Islet precursor cell (in vitro differentiated cells): ENCODE data around the gene ACSL5.

ENCODE experiments used
- DNase-seq: peaks from one replicate; pipeline ENCODE4 v3.0.0-alpha.2; 2018

Gene ACSL5, protein sequence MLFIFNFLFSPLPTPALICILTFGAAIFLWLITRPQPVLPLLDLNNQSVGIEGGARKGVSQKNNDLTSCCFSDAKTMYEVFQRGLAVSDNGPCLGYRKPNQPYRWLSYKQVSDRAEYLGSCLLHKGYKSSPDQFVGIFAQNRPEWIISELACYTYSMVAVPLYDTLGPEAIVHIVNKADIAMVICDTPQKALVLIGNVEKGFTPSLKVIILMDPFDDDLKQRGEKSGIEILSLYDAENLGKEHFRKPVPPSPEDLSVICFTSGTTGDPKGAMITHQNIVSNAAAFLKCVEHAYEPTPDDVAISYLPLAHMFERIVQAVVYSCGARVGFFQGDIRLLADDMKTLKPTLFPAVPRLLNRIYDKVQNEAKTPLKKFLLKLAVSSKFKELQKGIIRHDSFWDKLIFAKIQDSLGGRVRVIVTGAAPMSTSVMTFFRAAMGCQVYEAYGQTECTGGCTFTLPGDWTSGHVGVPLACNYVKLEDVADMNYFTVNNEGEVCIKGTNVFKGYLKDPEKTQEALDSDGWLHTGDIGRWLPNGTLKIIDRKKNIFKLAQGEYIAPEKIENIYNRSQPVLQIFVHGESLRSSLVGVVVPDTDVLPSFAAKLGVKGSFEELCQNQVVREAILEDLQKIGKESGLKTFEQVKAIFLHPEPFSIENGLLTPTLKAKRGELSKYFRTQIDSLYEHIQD

DNA sequence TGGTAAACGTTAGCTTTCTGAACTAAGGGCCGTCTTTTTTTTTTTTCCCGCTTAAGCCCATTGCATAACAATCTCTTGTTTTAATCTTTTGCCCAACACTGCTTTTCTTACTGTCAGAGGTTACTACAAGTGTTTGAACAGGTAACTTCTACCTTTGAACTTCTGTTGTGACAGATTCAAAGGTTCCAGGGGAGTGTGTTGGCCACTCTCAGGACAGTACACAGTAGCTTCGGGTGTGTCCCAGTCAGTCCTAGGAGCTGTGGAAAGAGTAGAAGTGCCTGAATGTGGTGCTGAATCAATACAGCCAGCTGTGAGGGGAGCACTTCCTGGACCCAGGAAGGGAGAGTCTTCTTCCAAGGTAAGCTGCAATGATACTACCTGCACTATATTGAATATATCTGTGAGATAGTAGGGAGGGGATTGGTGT is at the start of gene ACSL5:
Gene ACSL5 (plus strand): TSS at position 205 of the 427 bp plus-strand sequence. CDS start 20,831 bp downstream, outside the sequence.
- no peak for DNase-seq

DNA sequence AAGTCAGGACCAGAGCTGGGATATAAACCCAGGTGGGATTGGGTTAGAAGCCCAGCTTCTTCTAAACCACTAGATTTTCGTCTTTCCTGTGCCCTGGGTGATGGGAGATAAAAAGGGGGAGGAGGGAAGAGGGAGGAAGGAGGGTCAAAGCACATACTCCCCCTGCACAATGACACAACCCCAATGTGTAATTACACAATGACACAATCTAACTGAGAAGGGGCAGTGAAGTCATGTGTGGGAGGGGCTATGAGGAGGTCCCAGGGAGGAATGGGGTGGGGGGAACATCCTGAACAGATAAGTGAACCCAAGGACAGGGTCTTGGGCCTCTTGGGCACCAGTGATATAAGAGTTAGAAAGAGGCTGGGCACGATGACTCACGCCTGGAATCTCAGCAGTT is 46.2 kb upstream of the ACSL5 start:
- DNase-seq = no peak

DNA sequence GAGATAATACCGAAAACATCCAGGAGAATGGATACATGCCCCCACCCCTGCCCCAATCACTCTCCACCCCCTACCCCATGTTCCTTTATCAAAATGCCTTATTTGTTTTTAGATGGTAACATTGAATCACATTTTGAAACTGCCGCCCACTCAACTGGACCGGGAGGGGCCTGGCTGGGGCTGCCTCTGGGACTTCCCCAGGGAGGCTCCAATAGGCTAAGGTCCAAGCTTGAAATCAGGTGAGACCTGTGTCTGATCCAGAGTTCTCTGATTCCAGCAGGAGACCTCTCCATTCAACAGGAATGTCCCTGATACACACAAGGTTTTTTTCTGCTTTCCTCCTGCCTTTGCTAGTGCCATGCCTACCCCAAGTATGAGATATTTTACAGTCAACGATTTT is 43.8 kb upstream of the ACSL5 start:
- DNase-seq = no peak

DNA sequence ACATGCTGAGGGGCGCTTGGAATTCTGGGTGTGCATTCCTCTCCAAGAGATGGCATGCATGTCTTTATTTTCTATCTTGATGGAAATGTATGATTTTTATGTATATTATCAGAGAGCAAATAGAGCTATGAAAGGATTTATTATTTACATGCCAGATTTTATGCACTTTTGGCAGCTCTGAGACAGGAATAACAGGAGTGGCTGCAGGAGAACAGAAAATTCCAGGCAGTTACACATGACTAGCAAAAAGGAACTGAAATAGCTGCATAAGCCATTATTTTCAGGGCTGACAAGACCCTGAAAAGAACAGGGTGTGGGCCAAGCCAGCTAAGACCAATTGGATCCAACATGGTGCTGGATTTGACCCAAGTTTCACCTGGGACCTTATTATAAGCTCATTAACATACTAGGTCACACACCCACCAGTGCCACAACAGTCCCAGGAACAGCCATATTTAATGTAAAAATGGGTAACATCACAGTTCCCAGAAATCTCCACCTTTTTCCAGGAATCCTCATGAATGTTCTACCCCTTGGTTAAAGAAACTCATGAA is 43.2 kb upstream of the ACSL5 start:
- no peak for DNase-seq

DNA sequence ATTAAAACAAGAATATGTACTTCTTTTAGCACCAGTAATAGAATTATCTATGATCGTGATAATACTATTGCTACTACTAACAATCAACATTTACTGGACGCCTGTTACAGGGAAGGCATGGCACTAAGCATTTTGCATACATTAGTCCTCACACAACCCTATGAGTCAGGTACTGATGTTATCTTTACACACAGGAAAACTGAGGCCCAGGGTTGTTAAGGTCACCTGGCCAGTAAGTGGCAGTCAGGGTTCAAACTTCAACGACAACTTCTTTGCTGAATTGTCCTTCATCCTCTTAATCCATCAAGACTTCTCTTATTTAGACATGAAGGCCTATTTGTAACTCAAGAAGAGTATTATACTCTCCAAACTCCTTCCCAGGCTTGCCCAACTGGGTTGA is 41.9 kb upstream of the ACSL5 start:
- no peak for DNase-seq

DNA sequence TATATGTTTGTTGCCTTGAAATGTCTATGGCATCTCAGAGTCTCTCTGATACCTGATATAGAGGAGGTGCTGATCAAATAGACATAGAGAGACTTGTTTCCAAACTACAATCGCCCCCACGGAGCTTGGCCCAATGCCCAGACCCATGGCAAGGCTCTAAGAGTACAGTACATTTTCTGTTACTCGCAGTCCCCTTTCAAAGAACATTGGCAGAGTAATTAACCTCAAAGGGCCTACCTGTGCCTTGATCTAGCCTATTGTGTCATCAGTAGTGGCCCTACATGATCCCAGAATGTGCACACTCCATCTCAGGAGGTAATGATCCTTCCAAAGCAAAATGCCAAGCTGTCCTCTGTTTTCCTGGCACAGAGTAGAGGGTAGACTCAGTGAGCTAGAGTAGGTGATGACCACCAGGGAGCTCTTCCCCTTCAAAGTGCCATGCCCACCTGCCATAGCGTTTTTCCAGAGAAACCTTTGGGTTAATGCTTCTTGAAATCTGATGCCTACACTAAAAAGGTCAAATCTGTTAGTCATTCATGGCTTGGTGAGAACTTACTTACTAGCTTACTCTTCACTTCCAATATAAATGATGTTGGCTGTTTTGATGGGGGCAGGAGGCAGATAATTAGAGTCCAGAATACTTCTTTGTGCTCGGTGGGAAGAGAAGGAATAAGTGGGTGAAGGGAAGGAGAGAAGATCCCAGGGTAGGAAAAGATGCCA is 41.2 kb upstream of the ACSL5 start:
- DNase-seq = no peak

DNA sequence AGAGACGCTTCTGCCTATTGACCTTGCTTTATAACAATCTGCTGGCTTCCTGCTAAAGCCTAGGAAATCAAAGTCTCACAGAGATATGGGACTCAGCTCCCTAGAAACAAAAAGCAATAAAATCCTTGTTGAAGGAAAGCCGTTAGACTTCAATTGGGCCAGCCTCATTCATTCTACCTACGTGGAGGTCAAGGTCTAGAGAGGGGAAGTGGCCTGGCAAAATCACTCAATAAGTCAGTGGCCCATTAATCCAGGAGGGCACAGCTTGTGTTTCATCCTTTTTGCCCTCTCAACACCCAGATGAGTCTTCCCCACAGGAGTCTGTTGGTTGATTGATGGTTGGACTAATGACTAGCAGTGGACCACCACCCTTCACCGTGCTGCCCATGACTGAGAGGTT is 40.5 kb upstream of the ACSL5 start:
- DNase-seq = no peak

DNA sequence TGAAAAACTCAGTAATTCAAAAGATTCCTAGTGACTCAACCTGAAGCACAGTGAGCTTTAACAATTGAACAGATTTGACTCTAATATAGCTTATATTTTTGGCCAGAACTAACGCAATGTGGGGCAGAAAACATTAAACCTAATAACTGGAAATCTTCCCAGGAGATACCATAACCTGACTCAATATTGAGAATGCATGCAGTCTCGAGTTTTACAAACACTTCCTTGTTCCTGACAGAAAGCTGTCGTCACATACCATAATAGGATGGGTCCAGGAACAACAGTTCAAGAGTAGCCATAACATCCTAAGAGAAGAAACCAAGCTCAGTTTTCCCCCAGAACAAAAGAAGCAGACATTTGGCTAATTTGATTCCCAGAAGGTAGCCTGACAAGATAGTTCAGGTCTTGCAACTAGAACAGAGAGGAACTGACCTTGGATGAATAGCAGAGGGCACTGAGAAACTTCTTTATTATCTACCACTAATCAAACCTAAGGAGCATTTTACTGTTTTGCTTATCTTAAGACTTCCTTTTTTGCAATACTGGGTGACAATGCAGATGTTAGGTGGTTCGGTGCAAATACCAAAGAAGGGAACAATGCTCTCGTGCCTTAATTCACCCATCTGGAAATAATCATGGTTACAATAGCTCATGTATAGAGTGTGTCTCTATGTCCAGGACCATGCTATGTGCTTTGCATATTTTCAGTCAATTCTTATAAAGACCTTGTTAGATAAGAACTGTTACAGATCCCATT is 38.6 kb upstream of the ACSL5 start:
- DNase-seq = no peak

DNA sequence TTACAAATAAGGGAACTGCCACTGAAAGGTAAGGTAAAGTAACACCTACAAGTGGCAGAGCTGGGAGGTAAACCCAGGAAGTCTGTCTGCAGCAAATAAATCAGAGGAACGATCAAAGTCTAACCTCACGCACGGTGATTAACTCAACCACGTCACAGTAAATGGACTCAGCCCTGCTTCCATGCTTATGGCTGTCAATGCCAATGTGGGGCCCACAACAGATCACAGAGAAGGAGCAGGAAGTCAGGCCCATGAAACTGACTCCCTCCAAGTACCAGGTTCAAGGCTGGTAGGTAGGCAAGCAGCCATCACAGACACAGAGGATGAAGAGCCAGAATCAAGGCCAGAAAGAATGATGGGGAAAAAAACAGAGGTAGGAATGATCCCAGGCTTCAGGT is 38.0 kb upstream of the ACSL5 start:
- DNase-seq = no peak

DNA sequence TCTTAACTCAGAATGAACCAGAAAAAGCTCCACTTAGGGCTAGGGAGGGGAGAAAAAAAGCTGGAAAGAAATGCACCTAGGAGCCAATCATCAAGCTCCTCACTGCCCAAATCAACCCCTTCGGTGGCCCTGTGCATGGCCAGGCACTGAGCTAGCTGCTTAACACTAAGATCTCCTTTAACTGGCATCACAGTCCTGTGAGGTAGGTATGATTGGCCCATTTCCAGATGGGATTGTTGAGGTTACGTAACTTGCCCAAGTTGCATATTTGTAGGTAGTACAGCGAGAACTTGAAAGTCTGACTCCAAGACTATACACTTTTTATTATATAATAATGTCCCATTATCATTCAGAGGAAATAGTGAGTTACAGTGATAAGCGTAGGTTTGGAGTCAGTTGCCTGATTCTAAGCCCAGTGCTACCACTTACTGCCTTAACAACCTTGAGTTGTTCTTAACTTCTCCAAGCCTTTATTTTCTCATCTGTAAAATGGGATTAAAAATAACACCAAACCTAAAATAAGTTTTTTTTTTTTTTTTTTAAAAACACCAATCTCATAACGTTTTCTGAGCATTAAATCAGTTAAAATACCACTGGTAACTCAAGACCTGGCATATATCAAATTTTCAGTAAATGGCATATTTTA is 37.2 kb upstream of the ACSL5 start:
- DNase-seq = no peak

DNA sequence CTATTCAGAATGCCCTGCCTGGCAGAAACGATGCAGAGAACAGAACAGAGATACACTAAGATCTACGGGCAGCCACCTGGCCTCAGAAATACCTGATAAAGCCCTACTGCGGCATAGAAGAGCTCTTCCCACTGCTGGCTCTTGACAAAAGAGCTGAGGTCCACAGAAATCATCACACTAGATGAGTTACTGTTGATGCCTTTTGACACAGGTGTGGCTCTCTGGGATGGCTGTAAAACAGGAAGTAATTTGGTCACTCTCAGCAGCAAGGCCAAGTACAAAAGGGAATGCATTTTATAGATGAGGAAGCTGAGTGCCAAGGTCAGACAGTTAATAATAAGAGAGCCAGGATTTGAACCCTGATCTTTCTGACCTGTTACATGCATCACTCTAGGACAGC is 35.0 kb upstream of the ACSL5 start:
- DNase-seq = no peak

DNA sequence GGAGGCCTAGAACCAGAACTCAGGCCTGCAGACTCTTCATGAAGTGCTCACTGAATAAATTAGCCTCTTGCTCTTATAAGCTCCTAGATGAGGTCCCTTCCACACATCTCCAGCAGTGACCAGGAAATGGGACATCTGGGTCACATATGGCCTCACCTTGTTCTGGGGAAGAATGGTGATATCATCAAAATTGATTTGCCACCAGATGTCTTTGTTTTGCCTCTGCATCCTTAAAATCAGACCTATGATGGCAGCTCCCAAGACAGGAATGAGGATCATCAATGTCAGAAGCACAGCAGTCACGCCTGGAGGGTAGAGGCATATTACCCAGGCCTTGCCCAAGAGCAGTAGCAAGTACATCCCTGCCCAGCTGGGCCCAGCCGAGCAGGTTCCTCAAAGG is 33.3 kb upstream of the ACSL5 start:
- no peak for DNase-seq

DNA sequence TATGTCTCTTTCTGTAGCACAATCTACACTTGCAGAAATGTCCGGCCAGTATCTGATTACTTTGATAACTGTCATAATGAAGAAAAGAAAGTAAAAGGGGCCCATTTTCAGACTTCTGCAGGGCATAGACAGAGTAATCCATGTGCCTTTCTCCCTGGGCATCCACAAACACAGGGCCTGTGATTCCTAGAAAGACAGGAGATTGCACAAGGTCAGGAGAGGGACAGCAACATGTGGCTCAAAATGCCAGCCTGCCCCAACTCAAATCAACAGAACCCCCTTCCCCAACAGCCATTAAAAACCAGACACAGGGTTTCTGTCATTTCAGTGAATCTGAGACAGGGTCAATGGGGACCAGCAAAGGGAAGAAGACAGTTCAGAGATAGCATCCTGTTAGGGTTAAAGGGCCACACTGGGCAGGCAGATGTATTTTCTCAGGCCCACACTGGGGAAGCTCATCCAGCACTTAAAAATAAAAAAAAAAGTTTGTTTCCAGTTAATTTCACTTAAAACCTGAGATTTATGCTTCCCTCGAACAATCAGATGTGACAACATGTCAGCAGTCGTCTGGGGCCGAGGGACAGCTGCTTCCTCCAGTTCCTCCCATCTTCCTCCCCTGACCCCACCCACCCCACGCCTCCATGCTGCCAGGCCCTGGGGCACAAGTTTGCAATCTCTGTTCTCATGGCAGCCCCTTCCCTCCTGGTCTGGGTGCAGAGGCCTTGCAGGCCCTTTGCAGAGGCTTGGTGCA is 30.7 kb upstream of the ACSL5 start:
- no peak for DNase-seq

DNA sequence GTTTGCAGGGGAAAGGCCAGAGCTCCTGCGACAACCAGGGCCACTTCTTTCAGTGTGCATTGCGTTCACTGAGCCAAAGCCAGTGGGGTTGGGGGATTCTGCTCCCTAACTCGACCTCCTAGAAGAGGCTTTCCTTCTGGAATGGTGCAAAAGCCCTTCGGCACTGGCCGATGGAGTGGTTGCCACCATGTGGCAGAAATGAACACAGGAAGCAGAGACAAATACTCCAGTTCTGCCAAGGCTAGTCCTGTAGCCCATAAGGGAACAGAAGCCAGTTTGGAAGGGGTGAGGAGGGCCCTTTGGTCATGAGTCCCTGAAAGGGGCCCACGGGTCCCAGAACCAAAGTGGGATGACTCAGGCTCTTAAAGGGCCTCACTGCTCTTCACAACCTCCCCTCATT is 29.7 kb upstream of the ACSL5 start:
- DNase-seq = no peak

DNA sequence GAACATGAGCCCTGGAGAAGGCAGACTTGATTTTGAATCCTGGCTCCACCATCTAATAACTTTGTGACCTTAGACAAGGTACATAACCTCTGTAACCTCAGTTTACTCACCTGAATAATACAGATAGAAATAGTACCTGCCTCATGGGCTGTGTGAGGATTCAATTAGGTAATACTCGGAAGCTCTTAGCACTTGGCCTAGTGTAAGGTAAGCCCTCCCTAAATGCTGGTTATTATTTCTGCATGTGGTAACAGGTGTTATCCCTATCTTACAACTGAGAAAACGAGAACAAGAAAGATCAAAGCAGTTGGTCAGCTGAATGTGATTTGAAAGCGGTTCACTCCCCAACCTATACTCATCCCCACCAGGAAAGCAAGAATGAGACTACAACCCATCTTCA is 28.7 kb upstream of the ACSL5 start:
- DNase-seq = no peak

DNA sequence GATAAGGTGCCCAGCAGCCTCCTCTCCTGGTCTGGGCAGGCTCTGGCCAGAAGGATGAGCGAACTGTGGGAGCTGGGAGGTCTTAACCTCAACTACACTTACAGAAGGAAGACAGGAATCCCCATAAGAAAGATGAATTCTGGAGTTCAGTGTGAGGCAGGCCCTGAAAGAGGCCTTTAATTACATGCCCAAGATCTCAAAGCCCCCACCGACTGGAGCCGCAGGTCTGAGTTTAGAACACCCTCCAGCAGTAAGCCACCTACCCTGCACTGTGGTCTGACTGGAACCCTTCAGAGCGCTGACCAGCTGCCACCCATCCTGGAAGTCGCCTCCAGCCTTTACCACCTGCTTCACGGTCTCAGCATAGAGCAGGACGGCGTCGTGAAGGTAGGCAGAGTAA is 28.2 kb upstream of the ACSL5 start:
- no peak for DNase-seq

DNA sequence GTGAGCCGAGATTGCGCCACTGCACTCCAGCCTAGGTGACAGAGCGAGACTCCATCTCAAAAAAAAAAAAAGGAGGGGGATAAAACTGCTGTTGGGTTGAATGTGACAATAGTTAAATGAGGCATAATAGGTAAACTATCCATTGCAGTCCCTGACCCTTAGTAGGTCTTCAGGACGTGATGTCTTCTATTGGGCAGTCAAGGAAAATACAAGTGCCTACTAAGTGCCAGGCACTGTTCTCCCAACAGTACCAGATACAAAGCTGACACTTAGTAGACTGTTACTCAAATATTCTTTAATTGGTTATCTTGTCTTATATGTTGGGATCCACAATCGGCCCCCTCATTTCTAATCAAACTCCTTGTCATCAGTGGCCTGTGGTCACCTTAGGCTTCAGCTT is 27.1 kb upstream of the ACSL5 start:
- no peak for DNase-seq

DNA sequence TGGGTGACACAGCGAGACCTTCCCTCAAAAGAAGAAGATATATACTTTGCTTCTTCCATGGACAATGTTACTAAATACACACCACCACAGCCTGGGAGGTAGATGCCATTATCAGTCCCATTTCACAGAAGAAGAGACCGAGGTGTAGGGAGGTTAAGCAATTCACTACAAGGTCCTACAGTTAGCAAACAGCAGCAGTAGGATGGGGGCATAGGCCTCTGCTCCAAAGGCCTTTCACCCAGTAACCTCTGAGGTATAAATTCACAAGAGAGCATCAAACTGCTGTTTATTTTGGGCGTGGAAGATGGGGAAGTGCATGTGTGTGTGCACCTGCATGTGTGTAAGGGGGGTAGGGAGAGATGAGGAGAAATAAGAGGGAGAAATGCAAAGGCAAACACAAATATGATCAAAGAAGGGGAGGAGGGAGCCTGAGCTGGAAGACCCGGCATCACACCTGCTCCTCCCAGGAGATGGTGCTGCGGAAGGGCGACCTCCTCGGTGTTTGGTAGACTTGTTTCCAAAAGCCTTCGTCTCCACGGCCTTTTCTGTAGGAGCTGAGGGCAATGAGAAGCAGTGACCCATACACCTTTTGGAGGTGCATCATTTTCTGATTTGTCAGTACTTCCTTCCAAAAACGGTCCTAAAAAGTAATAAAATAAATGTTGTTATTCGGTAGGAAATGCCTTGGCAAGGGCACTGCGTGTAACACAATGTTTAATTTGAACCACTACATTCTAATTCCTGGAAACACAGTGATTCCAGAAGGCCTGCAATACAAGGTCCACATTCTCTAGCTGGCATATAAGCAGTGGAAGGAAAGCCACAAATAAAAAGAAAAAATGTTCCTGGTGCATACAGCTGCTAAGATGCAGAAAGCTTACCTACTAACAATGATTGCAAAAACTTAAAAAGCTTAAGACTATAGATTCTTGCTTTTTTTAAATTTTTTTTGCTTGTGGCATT is 25.9 kb upstream of the ACSL5 start:
- DNase-seq = no peak

DNA sequence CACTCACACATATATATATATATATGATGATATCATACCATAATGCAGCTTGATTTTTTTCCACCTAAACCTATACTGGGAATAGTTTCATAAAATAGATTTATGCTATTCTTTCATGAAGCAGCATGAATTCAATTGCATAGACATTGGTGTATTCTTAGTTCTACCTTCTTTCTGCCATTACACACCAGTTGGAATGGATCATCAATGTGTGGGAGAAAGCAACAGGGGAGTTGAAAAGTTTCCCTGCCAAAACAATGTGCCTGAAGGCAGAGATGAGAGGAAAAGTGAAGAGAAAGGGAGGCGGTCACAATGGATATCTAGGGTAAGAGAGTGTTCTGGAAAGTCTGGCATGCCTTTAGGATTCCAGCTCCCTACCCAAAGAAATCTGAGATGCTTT is 25.2 kb upstream of the ACSL5 start:
- DNase-seq = no peak

DNA sequence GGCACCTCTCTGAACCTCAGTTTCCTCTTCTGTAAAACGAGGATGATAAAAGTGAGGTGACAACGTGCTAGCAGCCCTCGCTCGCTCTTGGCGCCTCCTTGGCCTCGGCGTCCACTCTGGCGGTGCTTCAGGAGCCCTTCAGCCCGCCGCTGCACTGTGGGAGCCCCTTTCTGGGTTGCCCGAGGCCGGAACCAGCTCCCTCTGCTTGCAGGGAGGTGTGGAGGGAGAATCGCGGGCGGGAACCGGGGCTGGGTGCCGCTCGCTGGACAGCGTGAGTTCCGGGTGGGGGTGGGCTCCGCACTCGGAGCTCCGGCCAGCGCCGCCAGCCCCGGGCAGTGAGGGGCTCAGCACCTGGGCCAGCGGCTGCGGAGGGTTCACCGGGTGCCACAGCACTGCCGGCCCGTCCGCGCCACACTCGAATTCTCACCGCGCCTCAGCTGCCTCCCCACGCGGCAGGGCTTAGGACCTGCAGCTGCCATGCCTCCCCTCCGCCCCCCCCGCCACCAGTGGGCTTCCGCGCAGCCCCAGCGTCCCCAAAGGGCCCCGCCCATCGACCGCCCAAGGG is 24.3 kb upstream of the ACSL5 start:
- DNase-seq = no peak
